ENCODE measurements around the gene NIM1K.
"Not testable (repeated sequence)": the region's sequence is repeated elsewhere in the genome, so short reads cannot be mapped to it uniquely, and the experiment has no call there.

NIM1K gene

GRCh38 chr5:43190755-43191603, 1.0 kb upstream of the NIM1K start:
- DNase-seq = no peak

- peak; percentile 7 for DNase-seq
These were observed 644 bp downstream of the NIM1K start for GRCh38 chr5:43192558-43193180.

GRCh38 chr5:43193181-43193893, 1.3 kb downstream of the NIM1K start:
- peak; percentile 38 for DNase-seq

GRCh38 chr5:43193894-43194265, 1.9 kb downstream of the NIM1K start:
- no peak for DNase-seq

GRCh38 chr5:43195670-43196265, 3.7 kb downstream of the NIM1K start:
- no peak for DNase-seq

- no peak for DNase-seq
These were observed 5.5 kb downstream of the NIM1K start for GRCh38 chr5:43197535-43197934.

GRCh38 chr5:43201442-43201841, 9.4 kb downstream of the NIM1K start:
- not testable (repeated sequence) for DNase-seq

GRCh38 chr5:43202380-43202779, 10.4 kb downstream of the NIM1K start:
- DNase-seq = no peak

GRCh38 chr5:43203373-43203772, 11.3 kb downstream of the NIM1K start:
- DNase-seq = no peak

GRCh38 chr5:43204958-43205357, 12.9 kb downstream of the NIM1K start:
- DNase-seq = no peak

- DNase-seq = no peak
These were observed 15.6 kb downstream of the NIM1K start for GRCh38 chr5:43207601-43208000.

- no peak for DNase-seq
These were observed 16.6 kb downstream of the NIM1K start for GRCh38 chr5:43208658-43209057.

- no peak for DNase-seq
These were observed 17.0 kb downstream of the NIM1K start for GRCh38 chr5:43209060-43209459.

- no peak for DNase-seq
These were observed 17.8 kb downstream of the NIM1K start for GRCh38 chr5:43209833-43210232.

- no peak for DNase-seq
These were observed 18.5 kb downstream of the NIM1K start for GRCh38 chr5:43210570-43210969.

GRCh38 chr5:43213951-43214350, 21.9 kb downstream of the NIM1K start:
- no peak for DNase-seq

GRCh38 chr5:43215073-43215631, 23.1 kb downstream of the NIM1K start:
- DNase-seq = peak; percentile 8

- DNase-seq = no peak
These were observed 24.9 kb downstream of the NIM1K start for GRCh38 chr5:43216941-43217340.

GRCh38 chr5:43219120-43219519, 27.1 kb downstream of the NIM1K start:
- DNase-seq = no peak

GRCh38 chr5:43221502-43221901, 29.5 kb downstream of the NIM1K start:
- DNase-seq = no peak

- no peak for DNase-seq
These were observed 33.7 kb downstream of the NIM1K start for GRCh38 chr5:43225649-43226245.

GRCh38 chr5:43227655-43228054, 35.6 kb downstream of the NIM1K start:
- no peak for DNase-seq

- no peak for DNase-seq
These were observed 38.7 kb downstream of the NIM1K start for GRCh38 chr5:43230707-43231106.
